Stimulated activated CD4-positive, alpha-beta T cell treated with anti-CD3 and anti-CD28 coated beads, Interleukin-1b, Interleukin-23, amount 100 ng/mL, for 4 hours (primary cell): Measurements from ENCODE around the gene FXN.
"Not testable (repeated sequence)": the region's sequence is repeated elsewhere in the genome, so short reads cannot be mapped to it uniquely, and the experiment has no call there.

Experiments used
- DNase-seq, 2 donors: peaks; one replicate each; pipeline ENCODE4 v3.0.0-alpha.2; 2020; ENCODE audit warnings: low read depth in 2 of 2

The FXN gene

DNA sequence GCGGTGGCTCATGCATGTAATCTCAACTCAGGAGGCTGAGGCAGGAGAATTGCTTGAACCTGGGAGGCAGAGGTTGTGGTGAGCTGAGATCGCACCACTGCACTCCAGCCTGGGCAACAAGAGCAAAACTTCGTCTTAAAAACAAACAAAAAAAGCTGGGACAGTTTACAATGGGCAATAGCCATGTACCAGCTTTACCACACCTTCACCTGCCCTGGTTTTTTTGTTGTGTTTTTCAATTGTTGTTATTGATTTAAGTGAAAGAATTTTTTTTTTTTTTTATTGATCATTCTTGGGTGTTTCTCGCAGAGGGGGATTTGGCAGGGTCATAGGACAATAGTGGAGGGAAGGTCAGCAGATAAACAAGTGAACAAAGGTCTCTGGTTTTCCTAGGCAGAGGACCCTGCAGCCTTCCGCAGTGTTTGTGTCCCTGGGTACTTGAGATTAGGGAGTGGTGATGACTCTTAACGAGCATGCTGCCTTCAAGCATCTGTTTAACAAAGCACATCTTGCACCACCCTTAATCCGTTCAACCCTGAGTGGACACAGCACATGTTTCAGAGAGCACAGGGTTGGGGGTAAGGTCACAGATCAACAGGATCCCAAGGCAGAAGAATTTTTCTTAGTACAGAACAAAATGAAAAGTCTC, 67.9 kb downstream of the FXN start:
- DNase-seq: not testable (repeated sequence)

DNA sequence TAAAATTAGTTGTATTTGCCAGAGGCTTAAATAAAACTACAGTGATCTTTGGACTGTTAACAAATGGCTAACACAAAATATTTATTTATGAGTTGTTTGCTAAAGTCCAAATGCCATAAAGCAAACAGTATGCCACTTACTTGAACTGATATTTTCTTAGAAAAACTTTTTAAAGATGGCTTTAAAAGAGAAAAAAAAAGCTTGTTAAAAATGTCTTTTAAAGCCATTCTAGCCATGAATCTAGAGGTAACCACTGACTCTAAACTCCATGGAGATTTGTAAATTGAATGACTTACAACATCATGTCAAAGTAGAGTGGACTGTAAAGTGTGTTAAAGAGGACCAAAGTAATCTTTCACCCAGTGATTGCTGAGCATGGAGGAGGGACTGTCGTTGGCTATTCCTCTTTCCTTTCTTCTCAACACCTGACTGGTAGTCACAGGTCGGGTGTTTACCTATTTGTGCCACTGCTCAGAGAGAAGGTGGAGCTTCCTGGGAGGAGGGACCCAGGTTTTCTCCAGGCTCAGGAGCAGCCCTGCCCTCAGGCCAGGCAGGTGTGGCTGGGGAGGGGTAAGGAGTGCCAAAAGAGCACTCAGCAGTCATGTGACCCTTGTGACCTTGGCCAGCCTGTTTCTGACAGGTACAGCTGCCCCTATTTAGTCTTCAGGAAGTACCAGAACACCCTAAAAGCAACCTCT, 69.4 kb downstream of the FXN start:
- no peak for DNase-seq

DNA sequence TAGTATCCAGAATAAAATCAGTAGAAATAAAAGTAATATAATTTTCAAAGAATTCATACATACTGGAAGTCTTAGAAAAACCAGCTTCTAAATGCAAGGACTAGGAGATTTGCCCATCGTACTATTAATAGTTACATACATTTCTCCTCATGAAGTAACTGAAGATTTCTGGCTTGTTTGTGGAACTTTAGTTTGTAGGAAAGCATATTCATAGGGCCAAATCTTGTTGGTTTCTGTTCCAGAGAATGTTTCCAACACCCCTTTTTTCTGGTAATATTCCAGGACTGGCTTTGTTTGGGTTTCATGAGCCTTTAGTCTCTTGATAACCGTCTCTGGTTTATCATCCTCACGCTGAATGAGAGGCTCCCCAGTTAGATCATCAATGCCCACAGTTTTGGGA, 72.2 kb downstream of the FXN start:
- DNase-seq: no peak

DNA sequence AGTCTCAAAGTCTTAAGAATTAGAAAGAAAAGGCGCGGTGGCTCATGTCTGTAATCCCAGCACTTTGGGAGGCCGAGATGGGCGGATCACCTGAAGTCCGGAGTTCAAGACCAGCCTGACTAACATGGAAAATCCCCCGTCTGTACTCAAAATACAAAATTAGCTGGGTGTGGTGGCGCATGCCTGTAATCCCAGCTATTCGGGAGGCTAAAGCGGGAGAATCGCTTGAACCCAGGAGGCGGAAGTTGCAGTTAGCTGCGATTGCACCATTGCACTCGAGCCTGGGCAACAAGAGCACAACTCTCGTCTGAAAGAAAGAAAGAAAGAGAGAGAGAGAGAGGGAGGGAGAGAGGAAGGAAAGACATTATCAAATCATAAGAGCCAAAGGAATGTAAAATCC, 73.2 kb downstream of the FXN start:
- DNase-seq: not testable (repeated sequence)

DNA sequence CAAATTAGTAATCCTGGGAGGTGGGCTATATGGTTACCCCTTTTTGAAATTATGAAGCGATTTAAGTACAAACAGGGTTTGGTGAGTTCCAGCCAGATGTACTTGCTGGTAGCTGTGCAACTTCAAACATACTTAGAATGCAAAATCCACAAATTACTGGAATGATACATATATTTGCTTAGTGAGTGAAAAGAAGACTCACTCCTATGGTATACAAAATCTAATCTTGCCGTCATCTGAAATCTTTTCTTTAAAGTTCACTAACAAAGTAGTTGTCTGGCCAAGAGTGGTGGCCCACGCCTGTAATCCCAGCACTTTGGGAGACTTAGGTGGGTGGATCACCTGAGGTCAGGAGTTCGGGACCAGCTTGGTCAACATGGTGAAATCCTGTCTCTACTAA, 73.6 kb downstream of the FXN start:
- no peak for DNase-seq

DNA sequence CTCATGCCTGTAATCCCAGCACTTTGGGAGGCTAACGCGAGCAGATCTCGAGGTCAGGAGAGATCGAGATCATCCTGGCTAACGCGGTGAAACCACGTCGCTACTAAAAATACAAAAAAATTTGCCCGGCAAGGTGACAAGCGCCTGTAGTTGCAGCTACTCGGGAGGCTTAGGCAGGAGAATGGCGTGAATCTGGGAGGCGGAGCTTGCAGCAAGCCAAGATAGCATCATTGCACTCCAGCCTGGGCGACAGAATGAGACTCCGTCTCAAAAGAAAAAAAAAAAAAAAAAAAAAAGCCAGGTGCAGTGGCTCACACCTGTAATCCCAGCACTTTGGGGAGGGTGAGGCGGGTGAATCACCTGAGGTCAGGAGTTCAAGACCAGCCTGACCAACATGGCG, 77.1 kb downstream of the FXN start:
- DNase-seq: not testable (repeated sequence)

DNA sequence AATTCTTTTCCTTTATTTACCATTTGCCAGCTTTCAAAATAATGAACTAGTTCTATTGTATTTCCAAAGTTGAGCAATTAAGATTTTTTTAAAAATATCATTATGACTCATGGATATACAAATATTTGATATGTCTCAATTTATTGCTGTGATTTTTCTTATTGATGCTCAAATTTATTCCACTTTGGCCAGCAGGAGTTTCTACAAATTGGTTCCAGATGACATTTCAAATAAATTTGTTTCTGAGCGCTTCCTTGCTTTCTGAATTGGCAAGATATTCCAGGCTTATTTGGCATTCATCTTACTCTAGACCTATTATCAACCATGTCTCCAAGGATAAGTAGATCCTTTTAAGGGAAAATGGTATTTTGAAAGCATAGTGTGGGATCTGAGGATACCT, 80.1 kb downstream of the FXN start:
- DNase-seq: no peak

DNA sequence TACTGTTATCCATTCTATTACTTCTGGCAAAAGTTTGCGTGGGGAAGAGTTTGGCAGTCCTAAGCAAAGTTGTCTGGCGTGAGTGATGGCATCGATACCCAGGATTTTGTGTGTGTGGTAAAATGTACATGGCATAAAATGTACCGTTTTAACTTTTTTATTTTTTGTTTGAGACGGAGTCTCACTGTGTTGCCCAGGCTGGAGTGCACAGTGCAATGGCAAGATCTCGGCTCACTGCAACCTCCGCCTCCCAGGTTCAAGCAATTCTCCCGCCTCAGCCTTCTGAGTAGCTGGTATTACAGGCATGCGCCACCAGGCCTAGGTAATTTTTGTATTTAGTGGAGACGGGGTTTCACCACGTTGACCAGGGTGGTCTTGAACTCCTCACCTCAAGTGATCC, 83.1 kb downstream of the FXN start:
- no peak for DNase-seq

DNA sequence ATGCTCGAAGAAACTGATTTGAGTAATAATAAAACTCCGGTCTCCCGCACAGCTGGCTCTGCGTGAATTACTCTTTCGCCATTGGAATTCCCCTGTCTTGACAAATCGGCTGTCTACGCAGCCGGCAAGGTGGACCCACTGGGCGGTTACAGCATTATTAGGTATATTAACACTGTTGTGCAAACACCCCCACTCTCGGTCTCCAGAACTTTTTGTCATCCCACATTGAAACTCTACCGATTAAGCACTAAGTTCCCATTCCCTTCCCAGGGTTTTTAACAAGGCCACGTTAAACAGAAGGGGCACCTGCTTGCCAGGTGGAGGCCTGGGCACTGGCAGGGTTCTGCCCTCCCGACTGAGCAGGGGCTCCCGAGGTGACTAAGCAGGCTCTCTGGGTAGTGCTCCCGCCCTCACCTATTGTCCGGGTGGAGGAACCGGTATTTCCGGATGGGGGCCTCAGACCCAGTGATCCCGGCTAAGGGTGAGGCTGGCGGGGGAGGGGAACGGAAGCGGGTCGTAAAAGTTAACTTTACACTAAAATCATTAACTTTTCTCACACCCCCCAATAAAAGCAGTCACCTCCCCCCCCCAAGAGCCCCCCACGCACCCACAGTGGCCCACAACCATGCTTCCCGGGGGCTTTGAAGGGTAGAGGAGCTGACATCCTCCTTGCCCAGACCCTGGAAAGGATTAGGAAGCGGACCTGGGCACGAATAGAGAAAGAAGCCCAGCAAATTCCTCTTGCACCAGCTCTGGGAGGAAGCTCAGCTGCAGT, 85.0 kb downstream of the FXN start:
- no peak for DNase-seq

DNA sequence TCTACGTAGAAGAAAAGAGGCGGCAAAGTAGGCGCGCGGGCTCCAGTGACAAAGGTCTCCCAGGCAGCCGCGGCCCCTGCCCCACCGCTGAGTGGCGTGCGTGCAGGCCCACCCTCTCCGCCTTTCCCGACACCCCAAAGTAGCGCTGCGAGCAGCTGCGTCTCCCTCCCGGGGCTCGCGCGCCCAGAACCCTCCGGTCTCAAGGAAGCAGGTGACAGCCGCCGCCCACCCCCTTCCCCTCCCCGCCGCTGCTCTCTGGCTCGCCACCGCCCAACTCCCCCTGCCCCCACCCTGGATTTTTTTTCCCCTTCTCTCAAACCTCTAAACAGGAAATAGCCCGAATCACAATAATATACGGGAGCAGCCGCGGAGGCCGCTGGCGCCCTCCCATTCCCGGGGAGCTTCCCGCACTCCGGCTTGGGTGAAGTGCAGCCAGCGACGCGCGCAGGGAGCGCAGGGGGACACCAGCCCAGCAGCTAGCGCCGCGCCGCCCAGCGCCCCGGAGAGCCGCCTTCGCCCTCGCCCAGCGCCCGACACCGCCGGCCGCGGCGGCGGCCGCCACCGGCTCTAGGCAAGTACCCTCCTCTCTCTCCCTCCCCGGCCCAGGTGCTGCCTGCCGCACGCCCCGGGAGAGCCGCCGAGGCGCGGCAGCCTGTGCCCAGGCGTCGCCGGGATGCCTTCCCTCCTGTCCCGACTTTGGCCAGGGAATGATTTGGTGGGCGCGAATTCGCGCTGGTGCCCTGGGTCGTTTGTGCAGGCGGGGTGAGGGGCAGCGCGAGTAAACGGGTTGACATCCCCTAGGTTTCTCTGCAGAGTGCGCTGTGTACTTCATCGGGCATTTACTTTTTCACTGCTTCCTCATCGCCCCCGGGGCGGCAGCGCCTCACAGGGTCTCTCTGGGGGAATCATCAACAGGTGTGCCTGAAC, 85.9 kb downstream of the FXN start:
- peak in 1 of 2 donors; percentile 6 for DNase-seq

DNA sequence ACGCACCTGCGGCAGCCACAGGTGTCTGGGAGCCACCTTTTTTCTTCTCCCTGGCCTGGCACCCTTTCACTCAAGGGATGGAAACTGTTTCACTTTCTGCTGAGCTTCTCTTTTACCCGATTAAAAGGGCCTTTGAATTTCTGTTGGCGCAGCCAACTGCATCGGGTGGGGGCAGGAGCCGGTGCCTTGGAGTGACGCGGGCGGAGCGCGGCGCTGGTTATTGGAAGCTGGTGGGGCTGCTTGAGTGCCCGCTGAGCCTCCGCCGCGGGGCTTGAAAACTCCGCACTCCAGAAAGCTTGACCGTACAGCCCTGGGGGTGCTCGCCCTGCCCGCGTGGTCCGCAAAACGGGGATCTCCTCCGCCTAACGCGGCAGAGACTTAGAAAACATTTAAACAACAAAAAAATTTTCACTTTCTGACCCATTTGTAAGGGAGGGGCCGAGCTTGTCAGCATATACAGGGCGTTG, 86.6 kb downstream of the FXN start:
- DNase-seq: peak; percentile 11 to 20

DNA sequence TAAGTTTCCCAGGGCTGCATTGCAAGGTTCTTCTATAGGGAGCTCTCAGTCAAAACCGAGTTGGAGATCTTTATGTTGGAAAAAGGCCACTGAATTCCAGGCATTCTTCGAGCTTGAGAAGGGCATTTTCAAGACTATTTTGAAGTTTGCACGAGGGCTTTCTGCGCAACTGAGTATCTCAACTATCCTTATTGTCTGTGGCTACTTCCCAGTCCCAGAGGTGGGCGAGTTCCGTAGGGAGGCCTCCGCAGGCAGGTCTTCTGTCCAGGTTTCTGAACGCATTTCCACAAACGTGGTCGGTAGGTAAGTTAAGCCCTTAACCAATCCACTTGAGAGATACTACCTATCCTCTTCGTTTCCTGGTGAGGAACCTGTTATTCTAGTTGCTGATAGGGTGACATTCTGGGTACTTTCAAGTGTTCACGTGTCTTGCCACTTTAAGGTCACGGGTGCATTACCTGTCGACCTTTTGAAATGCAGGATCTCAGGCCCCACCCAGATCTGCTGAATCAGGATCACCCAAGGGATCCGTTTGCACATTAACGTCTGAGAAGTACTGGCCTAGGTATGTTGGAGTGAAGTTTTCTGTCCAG, 87.1 kb downstream of the FXN start:
- no peak for DNase-seq

DNA sequence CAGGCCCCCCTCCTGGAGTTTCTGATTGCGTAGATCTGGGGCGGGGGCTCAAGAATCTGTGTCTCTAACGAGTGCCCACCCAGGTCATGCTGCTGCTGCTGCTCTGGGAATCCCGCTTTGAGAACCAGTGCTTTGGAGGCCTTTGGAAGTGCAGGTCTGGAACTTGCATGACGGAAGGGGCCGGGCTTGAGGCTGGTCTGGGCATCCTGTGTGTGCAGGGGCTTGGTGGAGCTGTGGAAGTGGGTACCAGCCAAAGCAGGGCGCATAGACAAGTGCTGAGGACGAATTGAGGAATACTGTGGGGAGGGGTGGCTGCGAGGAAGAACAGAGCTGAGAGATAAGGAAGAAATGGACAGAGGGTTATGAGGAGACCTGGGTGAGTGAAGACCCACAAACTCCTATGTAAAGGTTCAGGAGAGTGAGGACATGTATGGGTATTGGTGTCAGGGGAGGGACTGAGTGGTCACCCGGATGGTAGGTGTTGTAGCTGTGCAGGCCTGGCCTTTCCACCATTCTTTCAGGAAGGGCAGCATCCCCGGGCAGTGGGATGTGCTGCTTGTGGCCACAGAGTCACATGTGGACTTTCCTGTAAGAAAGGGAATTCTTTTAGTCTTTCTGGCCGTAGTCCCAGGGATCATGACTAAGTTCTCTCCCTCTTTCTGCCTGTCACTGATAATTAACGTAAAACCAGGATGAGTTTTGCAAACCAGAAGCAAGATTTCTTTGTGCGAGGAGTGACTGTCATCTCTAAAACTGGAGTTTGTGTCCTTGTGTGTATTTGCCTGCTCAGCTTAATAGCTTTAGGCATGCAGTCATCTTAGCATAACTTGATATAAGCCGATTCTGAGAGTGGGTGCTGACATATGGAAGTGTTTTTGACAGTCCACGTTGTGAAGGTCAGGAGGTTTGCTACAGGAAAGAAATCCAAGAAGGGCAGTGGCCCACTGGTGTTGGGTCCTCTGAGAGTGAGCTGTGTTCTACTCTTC, 95.2 kb downstream of the FXN start:
- DNase-seq: no peak

DNA sequence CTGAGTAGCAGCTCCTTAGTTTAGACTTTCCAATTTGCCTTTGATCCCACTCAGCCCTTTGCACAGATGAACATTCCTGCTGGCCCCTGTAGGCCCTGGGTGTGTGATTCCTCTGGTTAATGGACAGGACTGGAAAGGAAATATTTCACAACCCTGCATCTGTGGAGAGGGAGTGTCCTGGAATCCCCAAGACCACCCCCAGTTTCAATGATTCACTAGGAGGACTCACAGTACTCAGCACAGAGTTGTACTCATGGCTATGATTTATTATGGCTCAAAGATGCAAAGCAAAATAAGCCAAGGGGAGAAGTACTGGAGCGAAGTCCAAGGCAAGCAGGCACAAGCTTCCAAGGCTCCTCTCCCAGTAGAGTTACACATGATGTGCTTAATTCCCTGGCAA, 96.1 kb downstream of the FXN start:
- no peak for DNase-seq

DNA sequence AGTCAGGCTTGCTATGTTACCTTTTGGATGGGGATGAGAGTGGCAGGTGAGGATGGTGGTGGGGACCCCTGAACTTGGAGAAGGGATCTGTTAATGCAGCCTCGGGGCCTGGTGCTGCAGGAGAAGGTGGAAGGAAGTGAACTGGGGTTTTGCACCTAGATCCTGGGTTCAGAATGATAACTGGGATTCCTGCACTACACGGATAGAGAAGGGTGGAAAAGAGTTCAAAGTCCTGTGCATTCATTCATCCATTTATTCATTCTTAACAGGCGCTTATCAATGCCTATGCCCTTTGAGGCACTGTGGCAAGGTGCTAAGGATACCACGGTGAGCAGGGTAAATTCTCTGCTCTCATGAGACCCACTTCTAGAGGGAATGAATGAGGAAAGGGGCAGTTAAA, 96.8 kb downstream of the FXN start:
- DNase-seq: no peak

DNA sequence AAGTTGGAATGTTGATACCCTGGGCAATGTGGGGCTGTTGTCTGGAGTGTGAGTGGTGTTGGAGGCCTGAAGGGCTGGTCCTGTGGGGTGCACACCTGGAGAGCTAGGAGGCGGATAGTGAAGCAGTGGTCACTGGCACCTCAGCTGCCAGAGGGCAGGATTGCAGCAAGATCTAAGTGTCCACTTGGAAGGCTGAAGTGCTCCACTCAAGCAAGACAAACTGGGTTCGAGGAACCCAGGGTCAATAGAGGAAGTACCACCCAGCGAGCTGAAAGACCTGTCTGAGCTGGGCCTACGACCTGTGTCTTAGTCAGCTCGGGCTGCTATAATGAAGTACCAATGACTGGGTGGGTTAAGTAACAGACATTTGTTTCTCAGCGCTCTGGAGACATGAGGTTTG, 98.9 kb downstream of the FXN start:
- no peak for DNase-seq

DNA sequence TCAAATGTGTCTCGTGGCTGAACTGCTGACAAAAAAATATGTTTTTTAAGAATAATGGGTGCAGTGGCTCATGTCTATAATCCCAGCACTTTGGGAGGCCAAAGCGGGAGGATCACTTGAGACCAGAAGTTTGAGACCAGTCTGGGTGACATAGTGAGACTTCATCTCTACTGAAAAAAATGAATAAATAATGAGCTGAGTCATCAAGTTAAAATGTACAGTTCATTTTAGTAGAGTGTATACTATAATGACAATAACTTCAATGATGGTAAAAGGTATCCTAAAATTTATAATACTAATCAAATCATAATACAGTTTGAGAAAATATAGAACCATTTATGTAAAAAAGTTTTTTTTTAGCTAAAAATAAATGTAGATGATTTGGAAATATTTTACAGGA, 100.6 kb downstream of the FXN start:
- no peak for DNase-seq

DNA sequence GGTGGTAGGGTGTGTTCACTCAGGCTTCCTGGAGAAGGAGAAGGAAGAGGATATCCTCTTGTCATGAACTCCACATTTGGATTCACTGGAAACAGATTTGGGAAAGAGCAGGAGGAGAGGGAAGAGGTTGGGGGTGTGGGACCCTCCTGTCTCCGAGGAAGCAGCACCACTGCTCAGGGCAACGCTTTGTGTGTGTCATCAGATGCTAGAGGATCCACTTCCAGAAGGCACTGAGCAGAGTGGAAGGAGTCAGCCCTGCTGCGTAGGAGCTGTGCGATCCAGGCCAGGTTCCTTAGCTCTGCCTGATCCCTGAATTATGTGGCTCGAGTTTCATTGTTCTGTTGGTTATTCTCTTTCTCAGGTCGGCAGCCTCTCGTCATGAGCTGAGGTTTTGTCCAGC, 101.2 kb downstream of the FXN start:
- no peak for DNase-seq

DNA sequence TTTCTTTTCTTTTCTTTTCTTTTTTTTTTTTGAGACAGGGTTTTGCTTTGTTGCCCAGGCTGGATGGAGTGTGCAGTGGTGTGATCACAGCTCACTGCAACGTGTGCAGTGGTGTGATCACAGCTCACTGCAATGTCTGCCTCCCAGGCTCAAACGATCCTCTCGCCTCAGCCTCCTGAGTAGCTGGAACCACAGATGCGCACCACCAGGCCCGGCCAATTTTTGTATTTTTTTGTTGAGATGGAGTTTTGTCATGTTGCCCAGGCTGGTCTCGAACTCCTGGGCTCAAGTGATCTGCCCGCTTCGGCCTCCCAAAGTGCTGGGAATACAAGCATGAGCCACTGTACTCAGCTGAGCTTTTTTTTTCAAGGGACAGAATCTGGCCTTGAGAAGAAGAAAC, 101.8 kb downstream of the FXN start:
- DNase-seq: no peak

DNA sequence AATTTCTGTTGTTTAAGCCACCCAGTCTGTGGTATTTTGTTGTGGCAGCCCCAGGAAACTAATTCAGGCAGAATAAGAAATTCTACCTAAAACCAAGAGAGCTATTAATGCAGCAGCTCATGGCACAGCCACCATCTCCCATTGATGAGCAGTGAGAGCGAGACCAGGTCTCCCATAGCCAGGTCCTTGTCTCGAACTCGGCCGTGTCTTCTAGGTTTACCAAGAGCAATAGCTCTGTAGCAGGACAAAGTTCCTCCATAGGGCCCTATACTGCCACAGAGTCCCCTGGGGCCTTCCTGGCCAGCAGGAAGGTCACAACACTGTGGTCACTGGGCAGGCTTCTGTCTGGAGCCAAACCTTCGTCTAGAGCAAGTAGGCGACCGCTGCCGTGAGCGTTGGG, 104.0 kb downstream of the FXN start:
- DNase-seq: no peak
